ENCODE measurements around the gene ADNP.

DNA sequence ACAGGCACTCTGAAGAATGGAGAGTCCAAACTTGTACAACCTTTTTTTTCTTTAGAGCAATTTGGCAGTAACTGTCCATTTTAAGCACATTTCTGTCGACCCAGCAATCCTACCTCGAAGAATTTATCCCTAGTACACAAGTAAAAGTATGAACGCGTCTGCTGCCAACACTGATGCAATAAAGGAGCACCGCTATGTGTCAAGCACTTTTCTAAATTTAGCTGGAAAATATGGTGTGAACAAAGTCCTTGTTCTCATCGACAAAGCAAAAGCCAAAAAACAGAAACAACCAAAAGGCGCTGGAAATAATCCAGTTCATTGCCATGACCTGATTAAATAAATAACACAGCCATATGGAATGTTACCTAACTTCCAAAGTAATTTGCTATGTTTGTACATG is 26.0 kb upstream of the ADNP start:
- TF ChIP-seq POLR2AphosphoS5 (IDR thresholded peaks at IDR 0.05; ENCODE audit: low read depth) = no peak
- TF ChIP-seq, protein P1, sequence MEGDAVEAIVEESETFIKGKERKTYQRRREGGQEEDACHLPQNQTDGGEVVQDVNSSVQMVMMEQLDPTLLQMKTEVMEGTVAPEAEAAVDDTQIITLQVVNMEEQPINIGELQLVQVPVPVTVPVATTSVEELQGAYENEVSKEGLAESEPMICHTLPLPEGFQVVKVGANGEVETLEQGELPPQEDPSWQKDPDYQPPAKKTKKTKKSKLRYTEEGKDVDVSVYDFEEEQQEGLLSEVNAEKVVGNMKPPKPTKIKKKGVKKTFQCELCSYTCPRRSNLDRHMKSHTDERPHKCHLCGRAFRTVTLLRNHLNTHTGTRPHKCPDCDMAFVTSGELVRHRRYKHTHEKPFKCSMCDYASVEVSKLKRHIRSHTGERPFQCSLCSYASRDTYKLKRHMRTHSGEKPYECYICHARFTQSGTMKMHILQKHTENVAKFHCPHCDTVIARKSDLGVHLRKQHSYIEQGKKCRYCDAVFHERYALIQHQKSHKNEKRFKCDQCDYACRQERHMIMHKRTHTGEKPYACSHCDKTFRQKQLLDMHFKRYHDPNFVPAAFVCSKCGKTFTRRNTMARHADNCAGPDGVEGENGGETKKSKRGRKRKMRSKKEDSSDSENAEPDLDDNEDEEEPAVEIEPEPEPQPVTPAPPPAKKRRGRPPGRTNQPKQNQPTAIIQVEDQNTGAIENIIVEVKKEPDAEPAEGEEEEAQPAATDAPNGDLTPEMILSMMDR (conservative IDR thresholded peaks at IDR 0.05; ENCODE audit: low read depth in 2 of 2) = no peak
- no peak for TF ChIP-seq EZH2 (IDR thresholded peaks at IDR 0.05; ENCODE audit: low read depth, unreplicated experiment)
- TF ChIP-seq, protein P2, sequence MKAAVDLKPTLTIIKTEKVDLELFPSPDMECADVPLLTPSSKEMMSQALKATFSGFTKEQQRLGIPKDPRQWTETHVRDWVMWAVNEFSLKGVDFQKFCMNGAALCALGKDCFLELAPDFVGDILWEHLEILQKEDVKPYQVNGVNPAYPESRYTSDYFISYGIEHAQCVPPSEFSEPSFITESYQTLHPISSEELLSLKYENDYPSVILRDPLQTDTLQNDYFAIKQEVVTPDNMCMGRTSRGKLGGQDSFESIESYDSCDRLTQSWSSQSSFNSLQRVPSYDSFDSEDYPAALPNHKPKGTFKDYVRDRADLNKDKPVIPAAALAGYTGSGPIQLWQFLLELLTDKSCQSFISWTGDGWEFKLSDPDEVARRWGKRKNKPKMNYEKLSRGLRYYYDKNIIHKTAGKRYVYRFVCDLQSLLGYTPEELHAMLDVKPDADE (IDR thresholded peaks at IDR 0.05) = no peak
- TF ChIP-seq STAT1 (IDR thresholded peaks at IDR 0.05; ENCODE audit: unreplicated experiment) = no peak
- no peak for TF ChIP-seq ZNF331 (CRISPR knock-in tag; IDR thresholded peaks at IDR 0.05; ENCODE audit: low read depth)
- no peak for TF ChIP-seq JUNB (IDR thresholded peaks at IDR 0.05; ENCODE audit: unreplicated experiment)
